ENCODE measurements around the gene C12orf43.

Gene C12orf43

GRCh38 chr12:121001841-121002483 lies 14.3 kb downstream of the C12orf43 start:
- TF ChIP-seq CTCF (conservative IDR thresholded peaks at IDR 0.05) = no peak

GRCh38 chr12:121001060-121001459 lies 15.2 kb downstream of the C12orf43 start:
- no peak for TF ChIP-seq CTCF (conservative IDR thresholded peaks at IDR 0.05)
- no peak overlapping the region for H3K27ac ChIP-seq

More at GRCh38 chr12:121001841-121002483, 14.3 kb downstream of the C12orf43 start:
- H3K27ac ChIP-seq = no peak overlapping the region

GRCh38 chr12:121000530-121000929 lies 15.8 kb downstream of the C12orf43 start:
- TF ChIP-seq CTCF (conservative IDR thresholded peaks at IDR 0.05) = no peak
- H3K27ac ChIP-seq = no peak overlapping the region

- TF ChIP-seq CTCF (conservative IDR thresholded peaks at IDR 0.05) = no peak
Measured at GRCh38 chr12:120999191-121000120, 16.8 kb downstream of the C12orf43 start.

GRCh38 chr12:120998435-120998834 lies 17.9 kb downstream of the C12orf43 start:
- no peak overlapping the region for H3K27ac ChIP-seq

More at GRCh38 chr12:120999191-121000120, 16.8 kb downstream of the C12orf43 start:
- H3K27ac ChIP-seq = no peak overlapping the region

GRCh38 chr12:120997448-120997847 lies 18.8 kb downstream of the C12orf43 start:
- TF ChIP-seq CTCF (conservative IDR thresholded peaks at IDR 0.05) = no peak
- H3K27ac ChIP-seq = no peak overlapping the region

More at GRCh38 chr12:120998435-120998834, 17.9 kb downstream of the C12orf43 start:
- TF ChIP-seq CTCF (conservative IDR thresholded peaks at IDR 0.05) = no peak

- no peak for TF ChIP-seq CTCF (conservative IDR thresholded peaks at IDR 0.05)
- no peak overlapping the region for H3K27ac ChIP-seq
Measured at GRCh38 chr12:120996133-120996746, 20.0 kb downstream of the C12orf43 start.

Measured in VCaP (cell line).